ENCODE results near the gene DNAH2.

DNAH2 gene

GRCh38 chr17:7727886-7728285 lies 10.3 kb downstream of the DNAH2 start:
- DNase-seq (ENCODE audit: low spot score), result no peak

- no peak for DNase-seq (ENCODE audit: low spot score)
Measured at GRCh38 chr17:7729816-7730215, 12.3 kb downstream of the DNAH2 start.

GRCh38 chr17:7732981-7733539 lies 15.5 kb downstream of the DNAH2 start:
- no peak for DNase-seq (ENCODE audit: low spot score)

- DNase-seq (ENCODE audit: low spot score), result no peak
Measured at GRCh38 chr17:7737601-7738000, 20.1 kb downstream of the DNAH2 start.

GRCh38 chr17:7739746-7740145 lies 22.2 kb downstream of the DNAH2 start:
- no peak for DNase-seq (ENCODE audit: low spot score)

- no peak for DNase-seq (ENCODE audit: low spot score)
Measured at GRCh38 chr17:7740481-7741001, 23.0 kb downstream of the DNAH2 start.

- DNase-seq (ENCODE audit: low spot score), result no peak
Measured at GRCh38 chr17:7742729-7743128, 25.2 kb downstream of the DNAH2 start.

GRCh38 chr17:7744416-7744815 lies 26.9 kb downstream of the DNAH2 start:
- no peak for DNase-seq (ENCODE audit: low spot score)

- no peak for DNase-seq (ENCODE audit: low spot score)
Measured at GRCh38 chr17:7745748-7746470, 28.4 kb downstream of the DNAH2 start.

GRCh38 chr17:7747635-7748071 lies 30.1 kb downstream of the DNAH2 start:
- no peak for DNase-seq (ENCODE audit: low spot score)

- DNase-seq (ENCODE audit: low spot score), result no peak
Measured at GRCh38 chr17:7748076-7748775, 30.7 kb downstream of the DNAH2 start.

- no peak for DNase-seq (ENCODE audit: low spot score)
Measured at GRCh38 chr17:7750321-7750821, 32.8 kb downstream of the DNAH2 start.

- no peak for DNase-seq (ENCODE audit: low spot score)
Measured at GRCh38 chr17:7754656-7755055, 37.1 kb downstream of the DNAH2 start.

- DNase-seq (ENCODE audit: low spot score), result no peak
Measured at GRCh38 chr17:7755095-7755890, 37.7 kb downstream of the DNAH2 start.

GRCh38 chr17:7756968-7757367 lies 39.4 kb downstream of the DNAH2 start:
- DNase-seq (ENCODE audit: low spot score), result no peak

GRCh38 chr17:7763919-7764318 lies 46.4 kb downstream of the DNAH2 start:
- DNase-seq (ENCODE audit: low spot score), result no peak

- DNase-seq (ENCODE audit: low spot score), result no peak
Measured at GRCh38 chr17:7767004-7767403, 49.5 kb downstream of the DNAH2 start.

GRCh38 chr17:7767405-7768021 lies 50.0 kb downstream of the DNAH2 start:
- no peak for DNase-seq (ENCODE audit: low spot score)

- DNase-seq (ENCODE audit: low spot score), result no peak
Measured at GRCh38 chr17:7769854-7770253, 52.3 kb downstream of the DNAH2 start.

- no peak for DNase-seq (ENCODE audit: low spot score)
Measured at GRCh38 chr17:7774055-7774521, 56.5 kb downstream of the DNAH2 start.

- no peak for DNase-seq (ENCODE audit: low spot score)
Measured at GRCh38 chr17:7775051-7775450, 57.5 kb downstream of the DNAH2 start.

Data from putamen (tissue), 1 donor.